NCI-H460 (cell line): ENCODE measurements around the gene LSM3. TPM values are rescaled to one million over a fixed set of nuclear protein-coding genes. Genes with fewer than 3 reads are reported as not detected.

ENCODE experiments used
- DNase-seq: peaks from one replicate; pipeline ENCODE4 v3.0.0-alpha.2; 2016; ENCODE audit warnings: low read depth; ENCODE audit errors: extremely low read depth
- total RNA-seq: library from RNA; depleted of rRNA; stranded (reverse); fragments of >200 nt; shearing (Covaris generic); gene quantifications from 2 replicates; pipeline ENCODE4 v1.2.3, GENCODE V29; 2014

The LSM3 gene
- total RNA-seq, 1 experiment from 2014 or later, result 12.9 TPM

DNA sequence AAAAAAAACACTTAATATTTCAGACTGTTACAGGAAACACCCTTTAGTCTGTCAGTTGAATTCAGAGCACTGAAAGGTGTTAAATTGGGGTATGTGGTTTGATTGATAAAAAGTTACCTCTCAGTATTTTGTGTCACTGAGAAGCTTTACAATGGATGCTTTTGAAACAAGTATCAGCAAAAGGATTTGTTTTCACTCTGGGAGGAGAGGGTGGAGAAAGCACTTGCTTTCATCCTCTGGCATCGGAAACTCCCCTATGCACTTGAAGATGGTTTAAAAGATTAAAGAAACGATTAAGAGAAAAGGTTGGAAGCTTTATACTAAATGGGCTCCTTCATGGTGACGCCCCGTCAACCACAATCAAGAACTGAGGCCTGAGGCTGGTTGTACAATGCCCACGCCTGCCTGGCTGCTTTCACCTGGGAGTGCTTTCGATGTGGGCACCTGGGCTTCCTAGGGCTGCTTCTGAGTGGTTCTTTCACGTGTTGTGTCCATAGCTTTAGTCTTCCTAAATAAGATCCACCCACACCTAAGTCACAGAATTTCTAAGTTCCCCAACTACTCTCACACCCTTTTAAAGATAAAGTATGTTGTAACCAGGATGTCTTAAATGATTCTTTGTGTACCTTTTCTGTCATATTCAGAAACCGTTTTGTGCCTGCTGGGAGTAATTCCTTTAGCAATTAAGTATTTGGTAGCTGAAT, 35.9 kb upstream of the LSM3 start:
- DNase-seq, result no peak

DNA sequence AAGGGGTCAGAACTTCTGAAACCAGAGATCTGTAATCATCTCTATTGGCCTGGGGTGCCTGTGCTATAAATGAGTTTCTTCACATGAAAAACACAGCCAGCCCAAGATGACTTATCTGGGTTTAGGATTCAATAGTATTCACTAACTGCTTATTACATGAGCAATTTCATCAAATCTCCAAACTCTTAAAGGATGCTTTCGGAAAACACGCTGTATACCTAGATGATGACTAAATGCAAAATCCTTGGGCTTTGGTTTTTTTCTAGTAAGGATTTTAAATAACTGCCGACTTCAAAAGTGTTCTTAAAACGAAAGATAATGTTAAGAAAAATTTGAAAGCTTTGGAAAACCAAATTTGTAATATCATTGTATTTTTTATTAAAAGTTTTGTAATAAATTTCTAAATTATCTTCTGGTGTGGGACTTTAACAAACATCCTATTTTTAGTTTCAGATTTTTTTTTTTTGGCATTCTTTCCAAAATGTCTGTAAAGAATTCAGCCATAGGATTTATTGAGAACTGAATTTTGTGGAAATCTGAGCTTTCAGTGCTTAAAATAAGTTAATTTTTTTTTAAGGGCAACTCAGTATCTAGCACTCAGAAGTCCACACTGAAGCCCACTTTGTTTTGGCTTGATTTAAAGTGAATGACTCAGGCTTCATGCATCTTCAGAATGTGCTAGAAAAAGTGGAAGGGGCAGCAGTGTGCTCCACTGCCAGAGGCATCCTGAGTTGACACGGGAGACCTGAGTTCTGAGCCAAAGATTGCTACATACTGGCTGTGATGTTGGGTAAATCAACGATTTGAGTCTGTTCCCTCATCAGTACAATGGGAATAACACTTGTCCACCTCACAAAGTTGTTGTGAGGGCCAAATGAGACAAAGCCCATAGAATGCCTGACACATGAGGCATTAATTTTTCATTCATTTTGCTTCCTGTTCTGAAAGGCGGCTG, 35.1 kb upstream of the LSM3 start:
- DNase-seq, result peak; percentile 54

GRCh38 chr3:14144423-14145075, 34.1 kb upstream of the LSM3 start:
- DNase-seq, result peak; percentile 91

DNA sequence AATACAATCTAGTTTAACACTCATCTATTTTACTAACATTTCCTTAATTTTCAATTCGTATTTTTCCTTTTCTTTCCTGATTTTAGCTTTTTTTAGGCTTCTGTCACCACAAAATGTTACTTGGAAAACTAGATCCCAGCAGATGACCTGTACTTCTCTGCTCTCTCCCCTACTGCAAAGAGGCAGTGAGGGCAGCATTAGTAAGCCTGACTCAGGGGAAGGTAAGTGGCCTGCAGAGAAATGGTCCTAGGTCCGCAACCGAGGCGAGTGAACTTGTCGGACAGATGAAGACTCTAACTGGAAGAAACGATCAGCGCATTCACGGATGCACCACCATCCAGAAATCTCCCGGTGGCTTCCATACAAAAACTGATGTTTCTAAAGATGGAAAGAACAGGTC, 33.4 kb upstream of the LSM3 start:
- DNase-seq, result no peak

- no peak for DNase-seq
Observed at GRCh38 chr3:14145670-14146380, 32.8 kb upstream of the LSM3 start.

- DNase-seq, result no peak
Observed at GRCh38 chr3:14146381-14147065, 32.1 kb upstream of the LSM3 start.

- no peak for DNase-seq
Observed at GRCh38 chr3:14147066-14147435, 31.6 kb upstream of the LSM3 start.

DNA sequence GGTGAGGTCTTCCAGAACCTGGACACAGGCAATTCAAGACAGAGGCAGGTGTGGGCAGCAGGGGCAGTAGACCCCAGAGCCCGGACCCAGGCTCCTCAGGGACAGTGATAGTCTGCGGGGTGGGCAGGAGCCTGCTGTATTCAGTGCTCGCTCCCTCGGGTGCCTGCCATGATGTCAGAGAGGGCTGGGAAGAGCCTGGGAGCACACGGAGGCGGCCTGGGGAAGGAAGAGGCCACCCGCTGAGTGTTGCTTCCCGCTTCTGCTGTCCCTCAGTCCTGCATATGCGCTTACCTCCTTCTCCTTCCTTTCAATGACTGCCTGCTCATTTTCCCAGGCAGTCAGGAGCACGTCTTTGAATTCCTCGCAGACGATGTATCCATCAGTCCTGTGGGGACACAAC, 31.0 kb upstream of the LSM3 start:
- DNase-seq, result no peak

GRCh38 chr3:14148041-14148985, 30.3 kb upstream of the LSM3 start:
- DNase-seq, result no peak

- no peak for DNase-seq
Observed at GRCh38 chr3:14150078-14150477, 28.5 kb upstream of the LSM3 start.

- DNase-seq, result no peak
Observed at GRCh38 chr3:14150491-14151230, 28.0 kb upstream of the LSM3 start.

DNA sequence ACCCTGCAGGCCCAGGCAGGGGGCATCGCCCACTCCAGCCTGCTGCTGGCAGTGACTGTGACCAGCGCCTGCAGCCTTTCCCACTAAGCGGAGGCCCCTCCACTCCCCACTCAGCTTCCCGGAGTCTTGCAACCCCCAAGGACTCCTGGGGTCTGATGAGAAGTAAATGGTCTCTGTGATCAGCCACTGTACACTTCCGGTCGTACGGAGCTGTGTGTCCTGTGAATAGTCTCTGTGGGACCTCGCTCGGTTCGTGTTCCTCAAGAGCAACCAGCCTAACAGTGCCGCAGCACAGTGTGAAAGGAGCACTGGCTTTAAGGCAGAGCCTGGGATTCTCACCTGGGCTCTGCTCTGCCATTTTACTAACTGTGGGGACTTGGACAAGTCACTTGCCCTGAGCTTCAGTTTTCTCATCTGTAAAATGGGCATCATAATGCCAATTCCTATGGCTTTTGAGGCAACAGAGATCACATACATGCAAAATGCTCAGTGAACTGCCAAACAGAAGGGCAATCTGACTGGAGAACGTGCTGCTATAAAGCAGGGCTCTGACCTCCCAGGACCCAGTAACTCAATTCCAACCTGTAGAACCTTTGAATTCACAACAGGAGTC, 27.0 kb upstream of the LSM3 start:
- DNase-seq, result no peak

- DNase-seq, result no peak
Observed at GRCh38 chr3:14152233-14152962, 26.2 kb upstream of the LSM3 start.

GRCh38 chr3:14152963-14153355, 25.7 kb upstream of the LSM3 start:
- no peak for DNase-seq

DNA sequence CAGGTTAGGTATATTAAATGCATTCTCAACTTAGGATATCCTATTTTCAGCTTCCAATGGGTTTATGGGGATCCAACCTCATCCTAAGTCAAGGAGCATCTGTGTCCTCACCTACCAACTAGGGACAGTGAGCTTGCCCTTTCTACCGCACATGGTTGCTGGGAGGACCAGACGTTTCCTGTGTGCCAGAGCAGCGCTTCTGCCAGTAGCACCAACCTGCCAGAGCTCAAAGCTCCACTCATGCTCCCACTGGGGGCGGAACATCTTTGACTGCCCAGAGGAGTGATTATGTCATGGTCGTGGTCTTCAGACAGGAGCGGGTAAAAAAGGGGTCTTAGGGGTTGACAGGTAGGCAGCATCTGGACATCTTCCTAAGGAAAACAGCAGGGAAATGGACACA, 25.0 kb upstream of the LSM3 start:
- DNase-seq, result no peak

GRCh38 chr3:14154276-14154675, 24.3 kb upstream of the LSM3 start:
- DNase-seq, result no peak

DNA sequence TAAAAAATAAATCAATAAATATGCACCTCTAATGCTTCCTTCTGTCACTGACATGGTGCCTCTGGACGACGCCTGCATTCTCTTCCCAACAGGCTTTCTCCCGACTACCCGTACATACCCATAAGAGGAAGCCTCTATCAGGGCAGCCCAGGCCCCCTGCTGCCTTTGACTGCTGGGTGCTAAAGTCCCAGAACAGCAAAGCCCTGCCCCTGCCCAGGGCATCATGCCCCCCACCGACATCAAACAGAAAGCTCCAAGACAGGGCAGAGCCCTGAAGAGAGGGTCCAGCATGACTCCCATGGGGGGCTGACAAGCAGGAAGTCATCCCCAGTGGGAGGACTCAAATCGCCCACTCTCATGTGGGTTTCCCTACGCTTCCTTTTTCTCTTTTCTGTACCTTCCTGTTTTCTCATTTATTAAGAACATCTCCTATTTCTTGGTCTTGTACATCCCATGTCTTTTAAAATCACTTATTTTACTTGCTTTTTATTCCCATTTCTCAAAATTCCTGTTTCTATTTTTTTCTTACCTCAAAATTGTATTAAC, 23.6 kb upstream of the LSM3 start:
- no peak for DNase-seq
